ENCODE measurements around the gene RBFOX1.

DNA sequence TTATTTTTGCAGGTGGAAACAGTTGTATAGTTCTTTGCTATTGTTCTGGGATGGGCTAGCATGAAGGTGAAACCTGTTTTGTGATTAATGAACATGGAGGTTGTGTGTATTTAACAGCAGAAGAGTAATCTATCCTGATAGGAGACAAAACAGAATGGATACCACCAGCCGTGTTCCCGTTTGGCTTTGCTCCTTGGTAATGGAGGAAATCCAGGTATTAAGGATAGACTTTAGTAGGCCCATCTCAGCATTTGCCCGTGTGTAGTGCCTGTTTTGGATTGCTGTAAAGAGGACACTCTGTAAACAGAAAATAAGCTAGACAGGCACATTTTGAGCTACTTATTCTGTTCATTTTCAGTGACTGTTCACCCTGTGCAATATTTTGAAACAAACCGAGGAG is 215.1 kb downstream of the RBFOX1 start:
- TF ChIP-seq, protein P1, sequence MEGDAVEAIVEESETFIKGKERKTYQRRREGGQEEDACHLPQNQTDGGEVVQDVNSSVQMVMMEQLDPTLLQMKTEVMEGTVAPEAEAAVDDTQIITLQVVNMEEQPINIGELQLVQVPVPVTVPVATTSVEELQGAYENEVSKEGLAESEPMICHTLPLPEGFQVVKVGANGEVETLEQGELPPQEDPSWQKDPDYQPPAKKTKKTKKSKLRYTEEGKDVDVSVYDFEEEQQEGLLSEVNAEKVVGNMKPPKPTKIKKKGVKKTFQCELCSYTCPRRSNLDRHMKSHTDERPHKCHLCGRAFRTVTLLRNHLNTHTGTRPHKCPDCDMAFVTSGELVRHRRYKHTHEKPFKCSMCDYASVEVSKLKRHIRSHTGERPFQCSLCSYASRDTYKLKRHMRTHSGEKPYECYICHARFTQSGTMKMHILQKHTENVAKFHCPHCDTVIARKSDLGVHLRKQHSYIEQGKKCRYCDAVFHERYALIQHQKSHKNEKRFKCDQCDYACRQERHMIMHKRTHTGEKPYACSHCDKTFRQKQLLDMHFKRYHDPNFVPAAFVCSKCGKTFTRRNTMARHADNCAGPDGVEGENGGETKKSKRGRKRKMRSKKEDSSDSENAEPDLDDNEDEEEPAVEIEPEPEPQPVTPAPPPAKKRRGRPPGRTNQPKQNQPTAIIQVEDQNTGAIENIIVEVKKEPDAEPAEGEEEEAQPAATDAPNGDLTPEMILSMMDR (IDR thresholded peaks at IDR 0.05) = no peak
- TF ChIP-seq EP300 (IDR thresholded peaks at IDR 0.05) = no peak
- TF ChIP-seq POLR2A (IDR thresholded peaks at IDR 0.05) = no peak
